Left cardiac atrium (tissue), 4 donors: Measurements from ENCODE around the gene OR4X1. TPM values are rescaled to one million over a fixed set of nuclear protein-coding genes. Genes with fewer than 3 reads are reported as not detected.
"Not testable (repeated sequence)": the region's sequence is repeated elsewhere in the genome, so short reads cannot be mapped to it uniquely, and the experiment has no call there.

Experiments used
- ATAC-seq, 2 donors: fragments of 200-7000 bp; cut with Tn5 transposase; one replicate each; pipeline ENCODE4 v1.9.1; 2020; ENCODE audit warnings: mild to moderate bottlenecking in 2 of 2, moderate library complexity in 2 of 2
- DNase-seq: peaks from one replicate; pipeline ENCODE4 v3.0.0-alpha.2; 2020
- intact Hi-C, 2 donors: fragments of 100-400 bp; cut with DNase I; formaldehyde crosslinking; loops; one replicate each; pipeline versions ENCODE4 v1.14.1 to v1.15.1; 2022 to 2023
- long read RNA-seq: library from polyadenylated mRNA; unstranded; transcript quantifications from one replicate; pipeline ENCODE4 v2.0.0, GENCODE V29; 2021
- total RNA-seq, 2 donors: library from RNA; stranded (reverse); fragmentation: NEBNext Ultra II Directional; extraction: Animal tissue kit (Norgen Biotek cat#: 25700); gene quantifications; one replicate each; pipeline ENCODE4 v1.2.1, GENCODE V29; 2021
- donor health status: DM: no; HTN: yes; CAD: no.
- donor health status: DM: no; HTN: yes; CAD: no; lungs with severe emphysema.
- donor health status: DM: yes; HTN: yes; CAD: no.
- donor health status: Dilated cardiomyopathy.

Gene OR4X1, protein sequence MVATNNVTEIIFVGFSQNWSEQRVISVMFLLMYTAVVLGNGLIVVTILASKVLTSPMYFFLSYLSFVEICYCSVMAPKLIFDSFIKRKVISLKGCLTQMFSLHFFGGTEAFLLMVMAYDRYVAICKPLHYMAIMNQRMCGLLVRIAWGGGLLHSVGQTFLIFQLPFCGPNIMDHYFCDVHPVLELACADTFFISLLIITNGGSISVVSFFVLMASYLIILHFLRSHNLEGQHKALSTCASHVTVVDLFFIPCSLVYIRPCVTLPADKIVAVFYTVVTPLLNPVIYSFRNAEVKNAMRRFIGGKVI
- not detected for total RNA-seq
- long read RNA-seq: 0 reads

DNA sequence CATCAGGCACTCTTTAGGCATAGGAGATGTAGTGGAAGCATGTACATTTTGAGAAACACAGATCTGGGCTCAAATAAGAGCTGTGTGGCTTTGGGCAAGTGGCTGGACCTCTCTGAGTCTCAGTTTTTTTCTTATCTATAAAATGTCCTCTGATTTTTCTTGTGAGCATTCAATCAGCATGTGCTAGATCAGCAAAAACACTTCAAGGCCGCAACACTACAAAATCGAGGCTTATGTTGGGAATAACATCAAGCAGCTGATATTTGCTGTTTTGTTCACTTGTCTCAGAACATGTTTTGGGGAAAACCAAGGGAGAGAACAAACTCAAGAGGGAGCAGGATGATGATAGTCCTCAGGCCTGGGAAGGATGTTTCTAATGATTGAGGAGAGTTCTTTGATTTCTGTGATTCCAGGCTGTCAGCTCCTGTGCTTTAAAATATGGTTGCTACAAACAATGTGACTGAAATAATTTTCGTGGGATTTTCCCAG, at the start of gene OR4X1:
OR4X1 (plus strand) TSS at position 439 of the 489 bp plus-strand sequence; CDS start at position 439, 0 bp downstream.
- intact Hi-C loops: no loop called here
- no peak for ATAC-seq
- no peak for DNase-seq

DNA sequence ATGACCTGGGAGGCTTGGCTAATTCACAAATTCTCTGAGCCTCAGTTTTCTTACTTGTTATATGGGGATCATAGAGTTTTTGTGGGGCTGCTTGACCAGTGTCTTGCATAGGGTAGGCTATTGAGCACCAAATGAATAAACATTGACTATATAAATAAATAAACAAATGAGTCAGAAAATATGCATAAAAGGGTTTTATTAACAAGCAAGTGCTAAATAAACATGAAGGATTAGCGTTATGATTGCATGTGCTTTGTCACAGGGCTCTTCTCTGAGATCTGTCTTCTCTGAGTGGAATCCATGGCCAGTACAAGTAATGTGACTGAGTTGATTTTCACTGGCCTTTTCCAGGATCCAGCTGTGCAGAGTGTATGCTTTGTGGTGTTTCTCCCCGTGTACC, 47.2 kb upstream of the OR4X1 start, which contains the start of gene OR4B1:
OR4B1 (plus strand) TSS at position 301 of the 400 bp plus-strand sequence; CDS start at position 301, 0 bp downstream.
- ATAC-seq: no peak
- no peak for DNase-seq
- intact Hi-C loops: no loop called here

DNA sequence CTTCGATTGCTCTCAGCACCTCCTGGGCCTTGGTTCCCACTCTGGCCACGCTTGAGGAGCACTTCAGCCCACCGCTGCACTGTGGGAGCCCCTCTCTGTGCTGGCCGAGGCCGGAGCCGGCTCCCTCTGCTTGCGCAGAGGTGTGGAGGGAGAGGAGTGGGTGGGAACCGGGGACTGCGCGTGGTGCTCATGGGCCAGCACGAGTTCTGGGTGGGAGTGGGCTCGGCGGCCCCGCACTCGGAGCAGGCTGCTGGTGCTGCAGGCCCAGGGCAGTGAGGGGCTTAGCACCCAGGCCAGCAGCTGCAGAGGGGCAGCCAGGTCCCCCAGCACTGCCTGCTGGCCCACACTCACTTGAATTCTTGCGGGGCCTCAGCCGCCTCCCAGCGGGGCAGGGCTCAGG, 34.9 kb upstream of the OR4X1 start:
- ATAC-seq: no peak
- no peak for DNase-seq
- intact Hi-C loops: no loop called here

DNA sequence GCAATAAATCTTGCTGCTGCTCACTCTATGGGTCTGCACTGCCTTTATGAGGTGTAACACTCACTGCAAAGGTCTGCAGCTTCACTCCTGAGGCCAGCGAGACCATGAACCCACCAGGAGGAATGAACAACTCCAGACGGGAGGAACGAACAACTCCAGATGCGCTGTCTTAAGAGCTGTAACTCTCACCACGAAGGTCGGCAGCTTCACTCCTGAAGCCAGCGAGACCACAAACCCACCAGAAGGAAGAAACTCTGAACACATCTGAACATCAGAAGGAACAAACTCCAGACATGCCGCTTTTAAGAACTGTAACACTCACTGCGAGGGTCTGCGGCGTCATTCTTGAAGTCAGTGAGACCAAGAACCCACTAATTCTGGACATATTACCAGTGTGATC, 33.6 kb upstream of the OR4X1 start:
- DNase-seq, ATAC-seq, intact Hi-C loops: not testable (repeated sequence)

DNA sequence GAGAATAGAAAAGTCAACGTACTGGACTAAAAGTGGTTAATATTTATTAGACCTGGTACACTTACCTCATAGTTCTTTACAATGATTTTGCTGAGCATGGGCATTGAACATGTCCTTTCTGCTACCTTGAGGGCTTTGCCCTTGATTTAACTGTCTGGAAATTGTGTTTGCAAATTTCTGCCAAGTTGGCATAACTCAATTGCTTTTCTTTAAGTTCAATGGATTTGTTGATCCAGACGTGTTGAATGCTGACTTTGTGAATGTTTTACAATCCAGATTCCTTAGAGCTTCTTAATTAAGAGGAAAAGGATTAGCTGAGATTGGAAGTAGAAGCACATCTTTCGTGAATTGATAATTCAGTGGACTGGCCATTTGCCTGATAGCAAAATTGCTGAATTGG, 25.9 kb upstream of the OR4X1 start:
- intact Hi-C loops: no loop called here
- DNase-seq (no peak), ATAC-seq (no peak)

DNA sequence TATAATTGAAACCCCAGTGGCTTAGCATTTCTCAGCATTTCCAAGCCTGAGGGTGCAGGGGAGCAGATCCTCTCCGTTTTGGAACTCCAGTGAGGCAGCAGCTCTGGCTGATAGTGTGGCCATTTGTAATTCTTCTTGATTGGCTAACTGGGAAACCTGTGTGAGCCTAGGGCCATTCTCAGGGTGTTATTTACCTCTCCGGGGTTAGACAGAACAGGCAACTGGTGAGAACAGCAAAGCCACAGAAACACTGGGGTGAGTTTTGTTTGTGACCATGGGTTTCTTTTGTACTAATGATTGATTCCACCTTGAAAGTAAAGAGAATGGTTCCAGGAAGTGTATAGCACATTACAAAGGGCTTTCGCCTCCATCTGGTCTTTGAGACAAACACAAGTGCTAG, 21.2 kb upstream of the OR4X1 start:
- ATAC-seq (no peak), DNase-seq (no peak)
- intact Hi-C loops: no loop called here

DNA sequence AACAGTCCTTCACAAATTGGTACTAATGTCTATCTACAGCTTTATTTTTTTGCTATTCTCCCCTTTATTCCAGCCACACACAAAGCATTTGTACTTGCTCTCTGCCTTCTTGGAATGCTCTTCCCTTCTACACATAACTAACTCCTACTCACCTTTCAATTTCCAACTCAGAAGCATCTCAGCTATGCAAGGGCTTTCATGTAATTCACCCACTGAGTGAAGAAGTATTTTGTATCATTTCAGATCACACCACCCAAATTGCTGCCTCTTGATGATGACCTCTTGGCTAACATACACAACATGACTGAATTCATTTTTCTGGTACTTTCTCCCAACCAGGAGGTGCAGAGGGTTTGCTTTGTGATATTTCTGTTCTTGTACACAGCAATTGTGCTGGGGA, 18.9 kb upstream of the OR4X1 start, which contains the start of gene OR4X2:
OR4X2 (plus strand) TSS at position 301 of the 400 bp plus-strand sequence; CDS start at position 301, 0 bp downstream.
- DNase-seq (no peak), ATAC-seq (no peak)
- intact Hi-C loops: loop anchor here in 1 of 2 donors (5.0 kb wide), 1 partner anchor 48 kb away; no protein-coding TSS in a partner anchor

DNA sequence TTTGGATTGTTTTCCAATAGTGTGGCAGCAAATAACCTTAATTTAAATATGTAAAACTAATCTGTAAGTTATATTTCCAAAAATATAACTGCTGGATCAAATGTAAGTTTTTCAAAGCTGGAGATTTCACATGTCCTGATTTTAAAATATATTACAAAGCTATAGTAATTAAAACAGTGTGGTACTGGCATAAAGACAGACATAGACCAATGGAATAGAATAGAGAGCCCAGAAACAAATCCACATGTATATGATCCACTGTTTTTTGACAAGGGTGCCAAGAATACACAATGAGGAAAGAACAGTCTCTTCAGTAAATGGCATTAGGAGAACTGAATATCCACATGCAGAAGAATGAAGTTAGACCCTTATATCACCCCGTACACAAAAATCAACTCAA, 14.8 kb upstream of the OR4X1 start:
- ATAC-seq: no peak
- no peak for DNase-seq
- intact Hi-C loops: loop anchor here in 1 of 2 donors (5.0 kb wide), 1 partner anchor 52 kb away; no protein-coding TSS in a partner anchor

DNA sequence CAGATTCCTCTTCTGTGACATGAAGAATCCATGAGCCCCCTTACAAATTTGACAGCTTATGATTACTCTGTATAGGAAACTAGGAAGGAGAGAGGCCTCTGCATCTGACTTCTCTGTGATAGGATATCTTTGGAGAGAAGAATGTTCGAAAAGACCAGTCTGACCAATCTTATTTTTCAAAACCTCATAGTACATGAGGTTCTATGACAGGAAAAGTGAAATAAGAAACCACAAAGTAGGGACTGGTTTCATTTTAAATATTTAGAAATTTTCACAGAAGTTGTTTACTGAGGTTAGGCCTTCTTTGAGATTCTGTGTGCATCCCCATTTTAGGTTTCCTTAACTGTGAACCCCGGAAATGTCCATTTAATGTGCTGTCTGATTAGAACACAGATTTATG, 2.1 kb upstream of the OR4X1 start:
- intact Hi-C loops: no loop called here
- no peak for ATAC-seq
- DNase-seq: no peak

DNA sequence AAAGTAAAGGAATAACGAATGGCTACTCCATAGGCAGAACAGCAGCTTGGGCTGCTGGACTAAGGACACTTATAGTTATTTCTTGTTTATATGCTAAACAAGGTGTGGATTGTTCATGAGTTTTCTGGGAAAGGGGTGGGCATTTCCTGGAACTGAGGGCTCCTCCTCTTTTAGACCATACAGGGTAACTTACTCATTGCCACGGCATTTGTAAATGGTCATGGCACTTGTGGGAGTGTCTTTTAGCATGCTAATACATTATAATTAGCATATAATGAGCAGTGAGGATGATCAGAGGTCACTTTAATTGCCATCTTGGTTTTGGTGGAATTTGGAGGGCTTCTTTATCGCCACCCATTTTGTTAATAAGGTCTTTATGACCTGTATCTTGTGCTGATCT, 7.0 kb downstream of the OR4X1 start:
- no peak for ATAC-seq
- intact Hi-C loops: no loop called here
- no peak for DNase-seq

DNA sequence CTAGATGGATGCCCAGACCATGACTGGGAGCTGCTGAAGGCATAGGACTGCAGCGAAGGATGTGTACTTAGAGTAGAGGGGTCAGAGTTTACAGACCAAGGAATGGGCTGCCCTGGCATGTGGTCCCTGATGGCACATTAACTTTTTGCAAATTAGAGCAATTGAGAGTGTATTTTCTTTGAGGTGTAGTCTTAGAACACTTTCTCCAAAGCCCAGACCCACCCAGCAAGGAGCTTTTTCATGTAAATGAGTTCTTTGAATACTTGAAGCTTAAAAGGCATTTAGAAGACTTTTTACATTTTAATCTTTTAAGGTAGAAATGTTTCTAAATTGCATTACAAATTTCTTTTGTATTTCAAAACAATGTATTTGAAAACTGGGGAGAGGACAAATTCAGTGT, 8.9 kb downstream of the OR4X1 start:
- DNase-seq (no peak), ATAC-seq (no peak)
- intact Hi-C loops: no loop called here

DNA sequence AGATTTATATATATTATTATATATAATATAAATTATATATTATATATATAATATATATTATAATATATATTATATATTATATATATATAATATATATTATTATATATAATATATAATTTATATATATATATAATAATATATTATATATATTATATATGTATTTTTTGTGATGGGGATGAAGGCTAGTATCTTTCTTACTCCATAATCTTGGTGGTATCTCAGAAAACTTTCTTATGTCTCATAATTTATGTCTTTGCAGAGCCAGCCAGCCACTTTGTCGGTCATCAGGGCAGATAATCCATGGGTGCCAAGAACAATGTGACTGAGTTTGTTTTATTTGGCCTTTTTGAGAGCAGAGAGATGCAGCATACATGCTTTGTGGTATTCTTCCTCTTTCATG, 42.3 kb downstream of the OR4X1 start, which contains the start of gene OR4S1:
OR4S1 (plus strand) TSS at position 301 of the 400 bp plus-strand sequence; CDS start at position 301, 0 bp downstream.
- ATAC-seq (no peak), DNase-seq (no peak)
- intact Hi-C loops: loop anchor here (10.0 kb wide), 2 partner anchors 121 to 131 kb away; no protein-coding TSS in a partner anchor

DNA sequence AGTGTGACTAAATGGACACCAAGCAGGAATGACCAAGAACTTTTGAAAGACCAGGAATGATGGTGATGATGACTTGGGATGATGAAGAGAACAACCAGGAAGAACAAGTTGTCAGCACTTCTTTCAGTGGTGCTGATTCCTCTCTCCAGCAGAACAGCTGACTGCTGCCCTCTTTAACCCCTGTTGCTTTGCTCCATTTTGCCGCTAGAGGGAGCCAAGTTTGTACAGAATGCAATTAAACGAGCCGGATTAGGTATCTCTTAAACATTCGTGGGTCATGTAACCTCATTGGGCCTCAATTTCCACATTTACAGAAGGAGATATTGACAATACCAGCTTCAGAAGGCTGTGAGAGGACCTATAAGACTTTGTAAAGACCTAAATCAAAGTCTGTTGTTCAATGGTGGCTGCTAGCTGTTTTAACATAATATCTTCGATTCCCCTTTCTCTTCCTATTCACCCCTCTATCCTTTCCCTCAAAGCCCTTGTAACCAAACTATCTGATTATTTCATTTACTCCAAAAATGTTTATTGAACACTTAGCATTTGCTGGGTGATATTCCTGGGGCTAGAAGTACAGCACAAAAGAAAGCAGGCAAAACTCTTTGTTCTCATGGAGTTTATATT, 44.2 kb downstream of the OR4X1 start:
- ATAC-seq (peak; percentile 50 to 60), DNase-seq (peak; percentile 40)
- intact Hi-C loops: loop anchor here (10.0 kb wide), 2 partner anchors 123 to 133 kb away; no protein-coding TSS in a partner anchor

DNA sequence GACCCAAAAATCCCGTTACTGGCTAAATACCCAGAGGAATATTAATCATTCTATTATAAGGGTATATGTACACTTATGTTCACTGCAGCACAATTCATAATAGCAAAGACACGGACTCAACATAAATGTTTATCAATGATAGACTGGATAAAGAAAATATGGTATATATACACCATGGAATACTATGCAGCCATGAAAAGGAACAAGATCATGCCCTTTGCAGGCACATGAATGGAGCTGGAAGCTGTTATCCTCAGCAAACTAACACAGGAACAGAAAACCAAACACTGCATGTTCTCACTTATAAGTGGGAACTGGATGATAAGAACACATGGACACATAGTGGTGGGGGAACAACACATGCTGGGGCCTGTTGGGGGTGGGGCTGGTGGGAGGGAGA, 49.9 kb downstream of the OR4X1 start:
- DNase-seq, intact Hi-C loops, ATAC-seq: not testable (repeated sequence)

Other genes starting within 250 kb of the OR4X1 start
- gene OR4B1, start 47.1 kb upstream of the OR4X1 start, total RNA-seq: not detected
- not detected for gene OR4X2, start 18.8 kb upstream of the OR4X1 start, total RNA-seq
- not detected for gene OR4S1, start 42.4 kb downstream of the OR4X1 start, total RNA-seq
- not detected for gene OR4C3, start 61.1 kb downstream of the OR4X1 start, total RNA-seq
- not detected for gene OR4C5, start 102.6 kb downstream of the OR4X1 start, total RNA-seq
- gene OR4A47, start 224.9 kb downstream of the OR4X1 start, total RNA-seq: not detected